GM12872 (cell line): ENCODE results near the gene G3BP1.

Experiments used
- TF ChIP-seq, protein P1 (sequence below): IDR thresholded peaks from 3 replicates; pipeline ENCODE4 v1.5.1; 2011; ENCODE audit warnings: low read depth, mild to moderate bottlenecking, low read length, moderate library complexity; ENCODE audit not compliant: insufficient read depth

G3BP1 gene

DNA sequence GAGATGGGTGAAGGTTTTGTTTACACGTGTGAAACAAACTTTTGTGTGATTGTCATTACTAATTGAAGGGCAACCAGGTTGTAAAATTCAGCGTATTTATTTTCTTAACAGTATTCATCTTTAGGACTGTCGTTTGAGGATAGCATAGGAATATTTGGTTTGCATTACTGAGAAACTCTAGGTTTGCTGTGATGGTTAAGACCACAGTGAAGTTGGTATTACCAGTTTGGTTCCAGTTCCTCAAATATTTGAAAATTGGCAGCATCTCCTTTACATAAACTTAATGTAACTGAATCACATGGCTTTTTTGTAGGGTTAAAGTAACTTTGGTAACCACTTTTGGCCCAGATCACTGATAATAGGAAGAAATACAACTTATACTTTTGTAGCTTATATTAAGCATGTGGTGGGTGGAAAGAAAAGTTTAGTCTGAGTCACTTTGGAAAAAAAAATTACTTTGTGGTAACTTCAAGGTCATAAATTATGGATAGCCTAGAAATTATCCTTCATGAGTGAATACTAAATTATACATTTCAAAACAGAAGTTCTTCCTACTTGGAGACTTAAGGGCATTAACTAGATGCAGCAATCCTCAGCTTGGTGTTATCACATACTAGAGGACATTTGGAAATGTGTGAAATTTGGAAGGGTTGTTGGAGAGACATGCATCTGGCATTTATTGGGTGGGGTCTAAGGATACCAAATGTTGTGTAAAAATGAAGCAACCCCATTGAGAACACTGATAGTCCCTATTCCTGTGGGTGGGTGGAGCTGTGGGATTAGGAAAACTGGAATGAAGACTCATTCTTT, 33.9 kb downstream of the G3BP1 start:
- TF ChIP-seq, protein P1, sequence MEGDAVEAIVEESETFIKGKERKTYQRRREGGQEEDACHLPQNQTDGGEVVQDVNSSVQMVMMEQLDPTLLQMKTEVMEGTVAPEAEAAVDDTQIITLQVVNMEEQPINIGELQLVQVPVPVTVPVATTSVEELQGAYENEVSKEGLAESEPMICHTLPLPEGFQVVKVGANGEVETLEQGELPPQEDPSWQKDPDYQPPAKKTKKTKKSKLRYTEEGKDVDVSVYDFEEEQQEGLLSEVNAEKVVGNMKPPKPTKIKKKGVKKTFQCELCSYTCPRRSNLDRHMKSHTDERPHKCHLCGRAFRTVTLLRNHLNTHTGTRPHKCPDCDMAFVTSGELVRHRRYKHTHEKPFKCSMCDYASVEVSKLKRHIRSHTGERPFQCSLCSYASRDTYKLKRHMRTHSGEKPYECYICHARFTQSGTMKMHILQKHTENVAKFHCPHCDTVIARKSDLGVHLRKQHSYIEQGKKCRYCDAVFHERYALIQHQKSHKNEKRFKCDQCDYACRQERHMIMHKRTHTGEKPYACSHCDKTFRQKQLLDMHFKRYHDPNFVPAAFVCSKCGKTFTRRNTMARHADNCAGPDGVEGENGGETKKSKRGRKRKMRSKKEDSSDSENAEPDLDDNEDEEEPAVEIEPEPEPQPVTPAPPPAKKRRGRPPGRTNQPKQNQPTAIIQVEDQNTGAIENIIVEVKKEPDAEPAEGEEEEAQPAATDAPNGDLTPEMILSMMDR = no peak

- TF ChIP-seq, protein P1 = no peak
Measured at GRCh38 chr5:151808451-151809169, 36.9 kb downstream of the G3BP1 start.

DNA sequence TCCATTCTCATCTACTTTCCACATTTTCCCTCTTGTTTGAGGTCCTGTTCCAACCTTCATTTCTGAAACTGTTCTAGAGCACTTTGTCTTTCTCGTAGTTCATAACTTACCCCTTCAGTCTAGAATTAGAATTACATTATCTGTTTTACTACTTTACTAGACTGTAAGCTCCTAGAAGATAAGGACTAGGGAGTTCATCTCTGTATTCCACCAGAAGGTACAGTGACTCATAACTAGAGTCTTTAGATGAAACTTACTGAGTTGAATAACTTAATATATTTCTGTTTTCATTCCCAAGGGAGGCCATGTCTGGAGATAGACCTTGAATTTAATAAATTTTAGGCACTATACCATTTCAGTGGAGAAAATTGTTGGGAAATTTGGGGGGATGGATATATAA, 38.7 kb downstream of the G3BP1 start:
- TF ChIP-seq, protein P1 = no peak

DNA sequence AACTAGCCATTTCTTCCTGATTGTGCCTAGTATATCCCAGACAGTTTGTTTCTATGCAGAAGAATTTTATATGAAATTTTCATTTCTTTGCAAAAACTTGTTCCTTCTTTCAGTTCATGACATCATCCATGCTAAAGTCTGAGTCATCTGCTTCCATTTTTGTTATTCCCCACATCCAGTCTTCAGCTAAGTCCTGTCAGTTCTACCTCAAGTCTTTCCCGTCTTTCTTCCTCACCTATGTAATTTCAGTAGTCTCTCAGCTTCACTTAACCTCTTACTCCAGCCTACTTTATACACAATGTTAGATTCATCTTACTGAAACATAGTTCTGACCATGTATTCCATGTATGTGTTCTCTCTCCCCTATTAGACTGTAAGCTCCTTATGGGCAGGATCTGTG, 39.1 kb downstream of the G3BP1 start:
- TF ChIP-seq, protein P1 = no peak

DNA sequence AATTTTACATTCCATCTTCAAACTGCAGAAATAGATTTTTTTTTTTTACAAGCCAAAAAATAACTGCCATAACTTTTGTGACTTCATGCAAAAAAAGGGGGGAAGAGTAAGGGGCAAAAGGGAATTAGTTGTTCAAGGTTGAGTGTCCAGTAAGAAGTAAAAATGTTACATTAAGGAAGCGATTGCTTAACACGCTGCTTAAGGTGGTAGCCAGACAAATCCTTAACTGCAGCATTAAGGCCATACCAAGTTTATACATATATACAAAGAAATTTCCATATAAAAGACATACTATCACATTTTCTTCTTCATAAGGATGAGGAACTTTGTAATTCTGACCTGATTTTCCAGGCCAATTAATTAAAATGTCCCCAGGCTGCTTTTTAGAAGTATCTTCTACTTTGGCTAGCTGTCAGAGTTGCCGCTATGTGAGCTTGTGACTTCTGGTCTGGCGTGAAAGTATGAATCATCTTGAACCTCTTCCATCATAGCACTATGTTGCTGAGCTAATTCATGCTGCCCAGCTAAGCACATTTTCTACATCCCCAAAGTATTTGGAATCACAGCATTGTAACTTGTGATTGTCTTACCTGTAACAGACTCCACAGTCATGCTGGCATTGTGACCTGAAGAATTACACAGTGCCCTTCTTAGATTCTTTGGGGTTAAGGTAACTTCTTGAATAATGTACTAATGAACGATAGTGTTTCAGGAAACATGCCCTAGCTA, 40.0 kb downstream of the G3BP1 start:
- TF ChIP-seq, protein P1 = no peak

DNA sequence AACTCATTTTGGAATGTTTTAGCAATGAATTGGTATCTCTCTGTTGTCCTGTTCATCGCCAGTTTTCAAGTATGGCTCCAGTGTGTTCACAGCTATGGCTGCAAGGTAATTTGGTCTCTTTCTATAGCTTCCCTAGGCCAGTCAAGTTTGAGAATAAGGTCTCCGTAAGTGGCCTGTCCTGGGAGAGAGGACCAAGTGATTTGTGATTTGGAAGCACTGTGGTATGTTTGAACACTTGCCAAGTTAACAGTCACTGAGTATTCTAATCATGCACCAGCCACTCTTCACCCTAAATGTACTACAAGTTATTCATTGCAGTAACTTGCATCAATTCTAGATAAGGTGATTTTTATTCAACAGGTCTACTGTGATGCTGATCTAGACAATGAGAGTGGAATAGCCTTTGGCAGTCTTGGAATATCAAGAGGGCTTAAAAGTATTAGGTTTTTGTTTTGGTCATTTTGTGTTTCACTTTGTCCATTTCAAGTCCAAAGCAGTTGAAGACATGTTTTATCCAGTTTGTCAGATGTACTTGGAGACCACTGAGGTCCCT, 41.1 kb downstream of the G3BP1 start:
- TF ChIP-seq, protein P1 = no peak

DNA sequence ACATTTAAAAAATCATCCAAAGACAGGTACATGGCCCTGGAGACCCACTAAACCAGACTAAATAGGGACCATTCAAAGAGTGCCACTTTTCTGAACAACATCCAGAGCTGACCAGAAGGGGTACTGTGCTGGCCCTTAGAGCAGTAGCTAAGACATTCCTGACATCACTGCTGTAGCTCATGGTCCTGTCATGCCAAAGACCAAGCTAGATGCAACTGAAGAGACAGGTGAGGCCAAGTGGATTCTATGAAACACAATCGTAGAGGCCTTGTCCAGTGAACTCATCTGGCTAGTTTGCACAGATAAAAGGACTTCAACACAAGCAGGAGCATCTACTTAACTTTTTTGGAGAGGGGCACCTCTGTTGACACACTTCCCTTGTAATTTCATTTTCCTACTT, 43.3 kb downstream of the G3BP1 start:
- TF ChIP-seq, protein P1 = no peak
